K562 (cell line): ENCODE measurements around the gene KPNA3. TPM values are rescaled to one million over a fixed set of nuclear protein-coding genes. Genes with fewer than 3 reads are reported as not detected.

ENCODE experiments used
- ATAC-seq: fragments of 200-7000 bp; cut with Tn5 transposase; 3 replicates; pipeline ENCODE4 v1.9.1; 2020; ENCODE audit warnings: moderate library complexity
- BruUV-seq: library from RNA; stranded (reverse); fragments of 400-500 nt; replicated peaks from 2 replicates; lab custom pipeline; 2021; lab: Mats Ljungman, UMichigan
- CTCF ChIA-PET: fragments of 300-600 bp; formaldehyde crosslinking; extraction: SDS; loops from one replicate; lab custom pipeline; 2021; ENCODE audit warnings: low intra/inter-chr PET ratio; lab: Yijun Ruan, JAX
- POLR2A ChIA-PET: fragments of 300-600, 350-650 bp; sonication (Branson Sonifier 250); formaldehyde crosslinking; extraction: SDS; loops from one replicate; lab custom pipeline; 2021; ENCODE audit warnings: antibody characterized with exemption, inconsistent platforms; lab: Yijun Ruan, JAX
- DNase-seq, 4 experiments: peaks; one replicate each; pipeline versions ENCODE4 v3.0.0 to v3.0.0-alpha.2; 2011 to 2018; ENCODE audit warnings: low spot score in 3 of 4, mixed read lengths in 3 of 4; ENCODE audit errors: extremely low read depth in 1 of 4
- FAIRE-seq: peaks from 2 replicates; lab custom pipeline; 2011; peaks lifted over from hg19 to GRCh38; lab: Jason Lieb, UNC
- H2AFZ ChIP-seq: 2 replicates; pipeline ENCODE4 v1.6.0; 2011; ENCODE audit warnings: low read depth, low read length, control low read depth, inconsistent platforms
- H3K27ac ChIP-seq: fragments of 200-600 bp; 3 replicates; pipeline ENCODE4 v1.8.0; 2011; ENCODE audit warnings: low read depth, mild to moderate bottlenecking, control low read depth, inconsistent platforms, low read length, moderate library complexity, mixed read lengths; ENCODE audit errors: extremely low read depth
- H3K27me3 ChIP-seq, 2 experiments: fragments of 300-600 bp in 1 of 2; 2 replicates in 1 of 2; 3 replicates in 1 of 2; pipeline versions ENCODE4 v1.6.0 to v1.8.0; 2011; ENCODE audit warnings: inconsistent platforms in 2 of 2, low read length in 2 of 2, mild to moderate bottlenecking in 1 of 2, mixed read lengths in 1 of 2, moderate library complexity in 1 of 2; ENCODE audit not compliant: control insufficient read depth in 2 of 2, insufficient read depth in 2 of 2
- H3K36me3 ChIP-seq: fragments of 300-600 bp; 3 replicates; pipeline ENCODE4 v1.8.0; 2011; ENCODE audit warnings: mild to moderate bottlenecking, low read length, inconsistent platforms; ENCODE audit not compliant: control insufficient read depth, insufficient read depth
- H3K4me1 ChIP-seq, 2 experiments: fragments of 200-600 bp in 1 of 2; replicated peaks in 1 of 2; 2 replicates in 1 of 2; 3 replicates in 1 of 2; pipeline versions ENCODE4 v1.5.1 to v1.8.0; 2011; ENCODE audit warnings: inconsistent platforms in 2 of 2, low read length in 2 of 2, mild to moderate bottlenecking in 1 of 2, mixed read lengths in 1 of 2, moderate library complexity in 1 of 2; ENCODE audit not compliant: control insufficient read depth in 2 of 2, insufficient read depth in 2 of 2
- H3K4me2 ChIP-seq: 2 replicates; pipeline ENCODE4 v1.6.1; 2011; ENCODE audit warnings: low read length, control low read depth, inconsistent platforms, mixed read lengths; ENCODE audit not compliant: insufficient read depth
- H3K4me3 ChIP-seq: fragments of 200-600 bp; sonication (generic), shearing (Covaris generic); 2 replicates; pipeline ENCODE4 v1.5.1; 2016; ENCODE audit warnings: control low read depth, inconsistent platforms
- H3K79me2 ChIP-seq: fragments of 200-600 bp; 3 replicates; pipeline ENCODE4 v1.8.0; 2011; ENCODE audit warnings: low read length, inconsistent platforms; ENCODE audit not compliant: control insufficient read depth, insufficient read depth
- H3K9ac ChIP-seq, 2 experiments: 2 replicates each; pipeline versions ENCODE4 v1.6.0 to v1.6.1; 2011; ENCODE audit warnings: low read depth in 2 of 2, low read length in 2 of 2, control low read depth in 1 of 2, inconsistent platforms in 1 of 2, mild to moderate bottlenecking in 1 of 2, mixed read lengths in 1 of 2; ENCODE audit not compliant: insufficient read depth in 1 of 2
- H3K9me1 ChIP-seq: one replicate; pipeline ENCODE4 v1.6.0; 2011; ENCODE audit warnings: inconsistent platforms, mild to moderate bottlenecking, low read length, moderate library complexity; ENCODE audit not compliant: control insufficient read depth, insufficient read depth
- H3K9me3 ChIP-seq: replicated peaks from 2 replicates; pipeline ENCODE4 v1.5.1; 2011; ENCODE audit warnings: low read depth, low read length, inconsistent platforms; ENCODE audit not compliant: control insufficient read depth, insufficient read depth
- H4K20me1 ChIP-seq: replicated peaks from 2 replicates; pipeline ENCODE4 v1.6.1; 2011; ENCODE audit warnings: low read length, inconsistent platforms, mixed read lengths; ENCODE audit not compliant: control insufficient read depth, insufficient read depth
- CCNT2 ChIP-seq: IDR thresholded peaks from 2 replicates; pipeline ENCODE4 v1.6.1; 2011; ENCODE audit warnings: borderline replicate concordance, low read depth, mild to moderate bottlenecking, moderate library complexity, mixed read lengths, low read length; ENCODE audit not compliant: insufficient read length; ENCODE audit errors: extremely low read depth
- CHD4 ChIP-seq: fragments of 200-600 bp; sonication (generic); IDR thresholded peaks from 3 replicates; pipeline ENCODE4 v1.6.1; 2012; ENCODE audit warnings: low read depth, mild to moderate bottlenecking, mixed read lengths, low read length, inconsistent platforms; ENCODE audit not compliant: insufficient read depth, insufficient replicate concordance, poor library complexity, severe bottlenecking
- FOXK2 ChIP-seq, 2 experiments: fragments of 450-650 bp; IDR thresholded peaks in 1 of 2; conservative IDR thresholded peaks in 1 of 2; 2 replicates each; pipeline ENCODE4 v1.6.1; 2016; ENCODE audit warnings: low read depth in 2 of 2, mild to moderate bottlenecking in 1 of 2
- GABPA ChIP-seq: fragments of 200-800 bp; sonication (Bioruptor generic); conservative IDR thresholded peaks from 2 replicates; pipeline ENCODE4 v1.6.1; 2016; ENCODE audit warnings: low read depth, missing genetic modification characterization, missing compliant biosample characterization
- MAFG ChIP-seq: fragments of 450-650 bp; conservative IDR thresholded peaks from 2 replicates; pipeline ENCODE4 v1.6.1; 2016; ENCODE audit warnings: missing genetic modification characterization, missing compliant biosample characterization
- SMAD4 ChIP-seq: fragments of 250-450 bp; sonication (Bioruptor Pico); conservative IDR thresholded peaks from 2 replicates; pipeline ENCODE4 v1.8.0; 2021; ENCODE audit warnings: inconsistent platforms, mild to moderate bottlenecking, moderate library complexity
- SRF ChIP-seq, 2 experiments: fragments of 250-450, 450-650 bp in 1 of 2; sonication (Bioruptor Pico) in 1 of 2; sonication (generic) in 1 of 2; formaldehyde crosslinking; IDR thresholded peaks; 2 replicates each; pipeline versions ENCODE4 v1.5.0 to v1.5.1; 2020 to 2022; ENCODE audit warnings: mild to moderate bottlenecking in 1 of 2, missing genetic modification reagents in 1 of 2
- ZKSCAN8 ChIP-seq: fragments of 200-800 bp; sonication (Bioruptor generic); IDR thresholded peaks from 2 replicates; pipeline ENCODE4 v1.6.1; 2016; ENCODE audit warnings: missing genetic modification characterization, missing compliant biosample characterization
- ZNF444 ChIP-seq: fragments of 250-450 bp; sonication (Bioruptor Pico); IDR thresholded peaks from 2 replicates; pipeline ENCODE4 v1.4.0; 2020; ENCODE audit warnings: mild to moderate bottlenecking, moderate library complexity
- ZNF764 ChIP-seq: fragments of 250-450 bp; sonication (Bioruptor Pico); IDR thresholded peaks from 2 replicates; pipeline ENCODE4 v1.4.0; 2020; ENCODE audit warnings: low read depth, mild to moderate bottlenecking, moderate library complexity
- WGBS: fragments of 100-300 bp; shearing (Covaris generic); methylation state at CpG from one replicate; pipeline ENCODE4 v1.1.6; 2016; ENCODE audit warnings: low coverage, mixed read lengths; ENCODE audit not compliant: insufficient coverage; ENCODE audit errors: missing lambda C conversion rate; 5-methylcytosine and 5-hydroxymethylcytosine counted together
- in situ Hi-C: fragments of 300-500 bp; cut with MboI; formaldehyde crosslinking; loops from 4 replicates; pipeline ENCODE4 v1.15.0; 2018; ENCODE audit warnings: inconsistent platforms, mixed read lengths
- intact Hi-C: fragments of 100-400 bp; cut with micrococcal nuclease; formaldehyde crosslinking; loops from 2 replicates; pipeline ENCODE4 v1.14.2; 2022
- polyA plus RNA-seq, 8 experiments: library from polyadenylated mRNA; depleted of rRNA in 4 of 8; stranded (reverse) in 5 of 8; unstranded in 3 of 8; fragments of >200 nt; fragmentation: Nextera tagmentation in 2 of 8; fragmentation: Illumina TruSeq in 1 of 8; extraction: Ambion mirVana in 2 of 8; extraction: Trizol in 1 of 8; gene quantifications; 2 replicates each; pipeline versions ENCODE4 v1.2.1 to v1.2.3, GENCODE V29; 2011 to 2014; ENCODE audit warnings: inconsistent platforms in 1 of 8, missing spikeins in 1 of 8
- total RNA-seq, 7 experiments: library from RNA; depleted of rRNA in 6 of 7; stranded (reverse); fragments of >200 nt in 6 of 7; fragmentation: Illumina TruSeq in 2 of 7; extraction: Trizol in 2 of 7; gene quantifications; 2 replicates each; pipeline versions ENCODE4 v1.2.1 to v1.2.3, GENCODE V29; 2011 to 2021; ENCODE audit warnings: low replicate concordance in 1 of 7
- TF ChIP-seq, protein P1 (sequence below): fragments of 450-650 bp; IDR thresholded peaks from 2 replicates; pipeline ENCODE4 v1.6.1; 2016; ENCODE audit warnings: low read depth
- TF ChIP-seq, protein P2 (sequence below): sonication (generic); formaldehyde crosslinking; IDR thresholded peaks from 2 replicates; pipeline ENCODE4 v1.8.0; 2022; ENCODE audit warnings: missing genetic modification reagents, mild to moderate bottlenecking, borderline replicate concordance

The KPNA3 gene
- total and polyA plus RNA-seq, 9 of the 15 experiments (the other 6 are each of a cell fraction or from before 2014, with no cell fraction given), result 8.5 to 23.4 (median 15.7) TPM

DNA sequence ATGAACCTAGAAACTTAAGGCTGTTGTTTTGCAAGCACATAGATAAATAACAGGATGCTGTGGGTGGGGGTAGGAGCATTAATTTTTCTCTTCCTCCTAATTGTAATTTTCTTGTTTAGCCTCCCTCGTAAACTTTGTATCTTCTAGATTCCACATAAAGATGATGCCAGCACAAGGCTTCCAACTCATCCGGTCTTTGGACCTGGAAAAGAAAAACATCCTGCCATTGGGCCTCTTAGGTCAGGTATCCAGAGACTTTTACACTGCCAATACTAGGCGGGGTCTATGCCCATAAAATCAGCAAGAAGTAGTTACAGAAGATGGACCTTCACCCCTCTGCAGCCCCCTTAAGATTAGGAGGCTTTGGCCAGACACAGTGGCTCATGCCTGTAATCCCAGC lies 35.4 kb upstream of the KPNA3 start:
- Histone ChIP-seq H2AFZ (no peak overlapping the region), H3K9me1 (no peaks in the 10 kb centered on the region), H4K20me1 (no peaks in the 10 kb centered on the region), H3K4me1 (no peaks in the 10 kb centered on the region), H3K27me3 (no peaks in the 10 kb centered on the region; a peak in 1 of 5 replicates), H3K27ac (no peak overlapping the region), H3K9ac (no peak overlapping the region), H3K4me3 (no peak overlapping the region), H3K9me3 (no peaks in the 10 kb centered on the region; the same call in 1 of the 2 replicates), H3K4me2 (no peak overlapping the region), H3K79me2 (no peaks in the 10 kb centered on the region), H3K36me3 (no peaks in the 10 kb centered on the region)
- in situ Hi-C loops, result no loop called here
- ATAC-seq (no peak), FAIRE-seq (no peak), DNase-seq (no peak)
- 15% methylated on average over 3 of the region's 3 CpGs for WGBS
- CTCF ChIA-PET, result no interaction called here
- POLR2A ChIA-PET, result no interaction called here
- BruUV-seq, result no TSS peak
- intact Hi-C loops, result no loop called here
- TF ChIP-seq ZNF764 (CRISPR knock-in tag), result no peak
- TF ChIP-seq, protein P1, sequence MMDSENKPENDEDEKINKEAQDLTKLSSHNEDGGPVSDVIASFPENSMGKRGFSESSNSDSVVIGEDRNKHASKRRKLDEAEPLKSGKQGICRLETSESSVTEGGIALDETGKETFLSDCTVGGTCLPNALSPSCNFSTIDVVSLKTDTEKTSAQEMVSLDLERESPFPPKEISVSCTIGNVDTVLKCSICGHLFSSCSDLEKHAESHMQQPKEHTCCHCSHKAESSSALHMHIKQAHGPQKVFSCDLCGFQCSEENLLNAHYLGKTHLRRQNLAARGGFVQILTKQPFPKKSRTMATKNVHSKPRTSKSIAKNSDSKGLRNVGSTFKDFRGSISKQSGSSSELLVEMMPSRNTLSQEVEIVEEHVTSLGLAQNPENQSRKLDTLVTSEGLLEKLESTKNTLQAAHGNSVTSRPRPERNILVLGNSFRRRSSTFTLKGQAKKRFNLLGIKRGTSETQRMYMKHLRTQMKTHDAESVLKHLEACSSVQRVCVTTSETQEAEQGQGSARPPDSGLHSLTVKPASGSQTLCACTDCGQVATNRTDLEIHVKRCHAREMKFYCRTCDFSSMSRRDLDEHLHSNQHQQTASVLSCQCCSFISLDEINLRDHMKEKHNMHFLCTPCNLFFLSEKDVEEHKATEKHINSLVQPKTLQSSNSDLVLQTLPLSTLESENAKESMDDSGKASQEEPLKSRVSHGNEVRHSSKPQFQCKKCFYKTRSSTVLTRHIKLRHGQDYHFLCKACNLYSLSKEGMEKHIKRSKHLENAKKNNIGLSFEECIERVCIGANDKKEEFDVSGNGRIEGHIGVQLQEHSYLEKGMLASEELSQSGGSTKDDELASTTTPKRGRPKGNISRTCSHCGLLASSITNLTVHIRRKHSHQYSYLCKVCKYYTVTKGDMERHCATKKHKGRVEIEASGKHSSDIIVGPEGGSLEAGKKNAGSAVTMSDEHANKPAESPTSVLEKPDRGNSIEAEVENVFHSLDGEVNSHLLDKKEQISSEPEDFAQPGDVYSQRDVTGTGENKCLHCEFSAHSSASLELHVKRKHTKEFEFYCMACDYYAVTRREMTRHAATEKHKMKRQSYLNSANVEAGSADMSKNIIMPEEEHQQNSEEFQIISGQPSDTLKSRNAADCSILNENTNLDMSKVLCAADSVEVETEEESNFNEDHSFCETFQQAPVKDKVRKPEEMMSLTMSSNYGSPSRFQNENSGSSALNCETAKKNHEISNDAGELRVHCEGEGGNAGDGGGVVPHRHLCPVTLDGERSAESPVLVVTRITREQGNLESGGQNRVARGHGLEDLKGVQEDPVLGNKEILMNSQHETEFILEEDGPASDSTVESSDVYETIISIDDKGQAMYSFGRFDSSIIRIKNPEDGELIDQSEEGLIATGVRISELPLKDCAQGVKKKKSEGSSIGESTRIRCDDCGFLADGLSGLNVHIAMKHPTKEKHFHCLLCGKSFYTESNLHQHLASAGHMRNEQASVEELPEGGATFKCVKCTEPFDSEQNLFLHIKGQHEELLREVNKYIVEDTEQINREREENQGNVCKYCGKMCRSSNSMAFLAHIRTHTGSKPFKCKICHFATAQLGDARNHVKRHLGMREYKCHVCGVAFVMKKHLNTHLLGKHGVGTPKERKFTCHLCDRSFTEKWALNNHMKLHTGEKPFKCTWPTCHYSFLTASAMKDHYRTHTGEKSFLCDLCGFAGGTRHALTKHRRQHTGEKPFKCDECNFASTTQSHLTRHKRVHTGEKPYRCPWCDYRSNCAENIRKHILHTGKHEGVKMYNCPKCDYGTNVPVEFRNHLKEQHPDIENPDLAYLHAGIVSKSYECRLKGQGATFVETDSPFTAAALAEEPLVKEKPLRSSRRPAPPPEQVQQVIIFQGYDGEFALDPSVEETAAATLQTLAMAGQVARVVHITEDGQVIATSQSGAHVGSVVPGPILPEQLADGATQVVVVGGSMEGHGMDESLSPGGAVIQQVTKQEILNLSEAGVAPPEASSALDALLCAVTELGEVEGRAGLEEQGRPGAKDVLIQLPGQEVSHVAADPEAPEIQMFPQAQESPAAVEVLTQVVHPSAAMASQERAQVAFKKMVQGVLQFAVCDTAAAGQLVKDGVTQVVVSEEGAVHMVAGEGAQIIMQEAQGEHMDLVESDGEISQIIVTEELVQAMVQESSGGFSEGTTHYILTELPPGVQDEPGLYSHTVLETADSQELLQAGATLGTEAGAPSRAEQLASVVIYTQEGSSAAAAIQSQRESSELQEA, result no peak
- no peak for TF ChIP-seq GABPA (tag)
- no peak for TF ChIP-seq FOXK2 (conservative IDR thresholded peaks at IDR 0.05 in 1 of 2, IDR thresholded peaks at IDR 0.05 in 1 of 2; ENCODE audit: low read depth in 2 of 2)
- TF ChIP-seq, protein P2, sequence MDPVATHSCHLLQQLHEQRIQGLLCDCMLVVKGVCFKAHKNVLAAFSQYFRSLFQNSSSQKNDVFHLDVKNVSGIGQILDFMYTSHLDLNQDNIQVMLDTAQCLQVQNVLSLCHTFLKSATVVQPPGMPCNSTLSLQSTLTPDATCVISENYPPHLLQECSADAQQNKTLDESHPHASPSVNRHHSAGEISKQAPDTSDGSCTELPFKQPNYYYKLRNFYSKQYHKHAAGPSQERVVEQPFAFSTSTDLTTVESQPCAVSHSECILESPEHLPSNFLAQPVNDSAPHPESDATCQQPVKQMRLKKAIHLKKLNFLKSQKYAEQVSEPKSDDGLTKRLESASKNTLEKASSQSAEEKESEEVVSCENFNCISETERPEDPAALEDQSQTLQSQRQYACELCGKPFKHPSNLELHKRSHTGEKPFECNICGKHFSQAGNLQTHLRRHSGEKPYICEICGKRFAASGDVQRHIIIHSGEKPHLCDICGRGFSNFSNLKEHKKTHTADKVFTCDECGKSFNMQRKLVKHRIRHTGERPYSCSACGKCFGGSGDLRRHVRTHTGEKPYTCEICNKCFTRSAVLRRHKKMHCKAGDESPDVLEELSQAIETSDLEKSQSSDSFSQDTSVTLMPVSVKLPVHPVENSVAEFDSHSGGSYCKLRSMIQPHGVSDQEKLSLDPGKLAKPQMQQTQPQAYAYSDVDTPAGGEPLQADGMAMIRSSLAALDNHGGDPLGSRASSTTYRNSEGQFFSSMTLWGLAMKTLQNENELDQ, result no peak
- no peak for TF ChIP-seq SRF (CRISPR knock-in tag; IDR thresholded peaks at IDR 0.05)
- no peak for TF ChIP-seq MAFG (tag)
- no peak for TF ChIP-seq ZNF444 (CRISPR knock-in tag)
- no peak for TF ChIP-seq CCNT2
- no peak for TF ChIP-seq CHD4
- no peak for TF ChIP-seq SMAD4 (CRISPR knock-in tag)
- TF ChIP-seq ZKSCAN8 (CRISPR knock-in tag), result no peak
